ENCODE results near the gene TNNT3. TPM values are rescaled to one million over a fixed set of nuclear protein-coding genes. Genes with fewer than 3 reads are reported as not detected.

Gene TNNT3
- total RNA-seq, 1 donor from 2014 or later = 10.1 TPM

DNA sequence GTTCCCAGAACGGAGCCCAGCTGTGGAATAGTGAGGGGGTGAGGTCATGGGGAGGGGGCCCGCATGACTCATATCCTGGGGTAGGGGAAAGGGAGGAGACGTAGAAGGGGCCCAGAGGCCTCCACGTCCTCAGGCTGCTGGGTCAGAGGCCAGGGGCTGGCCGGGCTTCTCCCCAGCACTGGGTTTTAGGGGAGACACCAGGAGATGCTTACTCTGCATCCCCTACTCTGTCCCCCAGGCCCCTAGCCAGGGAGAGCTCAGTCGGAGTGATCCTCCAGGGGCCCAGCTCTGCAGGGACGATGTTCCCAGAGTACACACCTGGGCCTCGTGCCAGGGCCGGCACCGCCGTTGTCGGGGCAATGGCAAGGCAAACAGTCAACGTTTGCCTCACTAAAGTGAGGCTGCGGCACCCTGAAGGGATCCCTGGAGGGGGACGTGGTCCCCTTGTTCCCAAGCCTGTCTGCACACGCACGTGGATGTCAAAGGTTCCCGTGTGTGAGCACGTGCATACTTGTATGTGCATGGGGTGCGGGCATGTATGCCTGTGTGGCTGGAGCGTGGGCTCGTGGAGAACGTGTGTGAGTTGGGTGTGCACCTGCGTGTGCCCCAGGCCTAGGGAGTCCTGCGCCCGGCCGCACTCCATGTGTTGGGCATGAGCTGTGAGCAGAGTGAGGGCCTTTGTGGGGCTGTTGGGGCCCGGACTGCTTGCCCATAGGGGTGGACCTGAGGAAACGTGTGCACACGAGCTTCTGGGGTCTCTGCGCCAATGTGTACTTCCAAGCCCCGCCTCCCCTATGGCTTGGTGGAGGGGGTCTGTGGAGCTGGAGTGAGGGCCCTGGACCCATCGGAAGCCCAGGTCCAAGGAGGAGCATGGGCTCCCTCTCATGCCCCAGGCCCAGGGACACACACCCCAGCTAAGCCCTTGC, 42.0 kb upstream of the TNNT3 start:
- intact Hi-C loops (cut with DNase I) = loop anchor here (5.0 kb wide), 1 partner anchor 125 kb away; the partner anchor contains the start of gene IFITM10

DNA sequence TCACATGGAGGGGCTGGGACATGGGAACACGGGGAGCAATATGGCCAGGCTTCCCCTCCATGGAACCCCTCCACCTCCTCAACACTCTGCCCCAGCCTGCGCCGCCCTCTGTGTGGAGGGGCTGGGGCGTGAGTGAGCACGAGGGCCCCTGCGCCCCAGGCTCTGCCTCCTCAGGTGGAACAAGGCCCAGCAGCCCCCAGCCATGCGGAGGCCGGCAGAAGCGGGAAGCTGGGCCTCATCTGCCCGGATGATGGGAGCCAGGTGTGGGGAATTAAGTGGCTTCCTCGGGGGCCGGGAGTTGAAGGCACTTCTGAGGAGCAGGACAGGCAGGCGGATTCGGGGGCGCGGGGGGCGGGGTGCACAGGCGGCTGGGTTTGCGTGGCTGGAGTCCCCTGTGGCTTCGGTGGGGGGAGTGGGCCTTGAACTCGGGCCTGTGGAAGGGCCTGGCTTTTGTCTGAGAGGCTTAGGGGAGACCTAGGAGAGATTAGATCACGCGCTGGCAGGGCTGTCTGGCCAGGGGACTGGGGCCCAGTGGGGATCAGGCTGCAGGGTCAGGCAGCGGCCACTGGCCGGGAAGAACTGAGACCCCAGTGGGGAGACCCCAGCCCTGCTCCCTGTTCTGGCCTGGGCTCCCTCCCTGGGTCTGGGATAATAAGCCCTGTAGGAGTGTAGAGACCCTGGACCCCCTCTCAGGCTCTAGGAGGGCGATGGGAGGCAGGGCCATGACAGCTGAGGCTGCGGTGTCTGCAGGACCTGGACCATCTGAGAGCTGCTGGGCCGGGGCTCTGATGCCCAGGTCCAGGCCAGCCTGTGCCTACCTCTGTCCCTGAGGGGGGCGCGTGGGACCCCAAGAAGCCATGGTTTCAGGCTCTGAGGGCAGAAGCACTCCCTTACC, 41.1 kb upstream of the TNNT3 start:
- Histone ChIP-seq H3K27ac (peak overlapping the region; percentile 87 to 91), H3K4me1 (peaks cover 7 to 47% of the 10 kb centered on the region in 2 donors)
- intact Hi-C loops (cut with DNase I) = loop anchor here (5.0 kb wide), 1 partner anchor 126 kb away; the partner anchor contains the start of gene IFITM10

More for the DNA sequence above, 42.0 kb upstream of the TNNT3 start:
- DNase-seq (ENCODE audit: low spot score in 2 of 2) = peak in 1 of 2 donors; percentile 82
- Histone ChIP-seq H3K9me3 (no peaks in the 10 kb centered on the region), H3K27ac (peak overlapping the region; percentile 87 to 91), H3K27me3 (no peaks in the 10 kb centered on the region), H3K4me3 (peak overlapping the region in 1 of 2 donors; percentile 20), H3K4me1 (peaks cover 13 to 47% of the 10 kb centered on the region in 2 donors), H3K36me3 (no peaks in the 10 kb centered on the region)
- TF ChIP-seq, protein P1, sequence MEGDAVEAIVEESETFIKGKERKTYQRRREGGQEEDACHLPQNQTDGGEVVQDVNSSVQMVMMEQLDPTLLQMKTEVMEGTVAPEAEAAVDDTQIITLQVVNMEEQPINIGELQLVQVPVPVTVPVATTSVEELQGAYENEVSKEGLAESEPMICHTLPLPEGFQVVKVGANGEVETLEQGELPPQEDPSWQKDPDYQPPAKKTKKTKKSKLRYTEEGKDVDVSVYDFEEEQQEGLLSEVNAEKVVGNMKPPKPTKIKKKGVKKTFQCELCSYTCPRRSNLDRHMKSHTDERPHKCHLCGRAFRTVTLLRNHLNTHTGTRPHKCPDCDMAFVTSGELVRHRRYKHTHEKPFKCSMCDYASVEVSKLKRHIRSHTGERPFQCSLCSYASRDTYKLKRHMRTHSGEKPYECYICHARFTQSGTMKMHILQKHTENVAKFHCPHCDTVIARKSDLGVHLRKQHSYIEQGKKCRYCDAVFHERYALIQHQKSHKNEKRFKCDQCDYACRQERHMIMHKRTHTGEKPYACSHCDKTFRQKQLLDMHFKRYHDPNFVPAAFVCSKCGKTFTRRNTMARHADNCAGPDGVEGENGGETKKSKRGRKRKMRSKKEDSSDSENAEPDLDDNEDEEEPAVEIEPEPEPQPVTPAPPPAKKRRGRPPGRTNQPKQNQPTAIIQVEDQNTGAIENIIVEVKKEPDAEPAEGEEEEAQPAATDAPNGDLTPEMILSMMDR (IDR thresholded peaks at IDR 0.05) = no peak

DNA sequence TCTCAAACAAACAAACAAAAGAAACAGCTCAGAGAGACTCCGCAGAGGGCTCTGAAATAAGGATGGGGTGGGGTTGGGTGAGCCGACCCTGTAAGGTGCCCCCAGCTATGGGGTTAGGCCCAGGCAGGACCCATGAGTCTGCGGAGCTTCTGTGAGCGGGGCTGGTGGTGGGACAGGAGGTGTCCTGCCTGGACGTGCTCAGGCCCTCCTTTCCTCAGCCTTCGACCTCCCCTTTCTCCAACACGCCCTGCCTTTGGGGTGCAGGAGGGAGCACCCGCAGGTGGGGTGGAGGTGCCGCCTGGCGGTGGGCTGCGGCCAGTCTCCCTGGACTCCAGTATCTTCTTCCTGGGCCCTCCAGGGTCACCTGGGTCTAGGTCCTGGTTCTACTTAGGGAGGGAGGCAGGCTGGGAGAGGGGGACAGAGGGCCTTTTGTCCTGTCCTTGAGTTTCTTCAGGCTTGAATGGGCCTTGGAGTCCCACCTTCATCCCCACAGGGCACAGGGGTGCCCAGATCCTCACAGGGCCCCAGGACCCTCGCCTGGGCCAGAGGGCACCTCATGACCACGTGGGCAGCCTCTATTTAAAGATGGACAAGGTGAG, 40.1 kb upstream of the TNNT3 start:
- Histone ChIP-seq H3K4me1 (peaks cover 7 to 47% of the 10 kb centered on the region in 2 donors), H3K27ac (peak overlapping the region; percentile 87 to 91), H3K4me3 (no peak overlapping the region), H3K27me3 (no peaks in the 10 kb centered on the region), H3K9me3 (no peaks in the 10 kb centered on the region), H3K36me3 (peaks cover 5 to 17% of the 10 kb centered on the region in 2 donors)
- DNase-seq (ENCODE audit: low spot score in 2 of 2) = no peak
- intact Hi-C loops (cut with DNase I) = loop anchor here (5.0 kb wide), 1 partner anchor 127 kb away; the partner anchor contains the start of gene IFITM10
- TF ChIP-seq, protein P1 (IDR thresholded peaks at IDR 0.05) = no peak

More for the DNA sequence above, 41.1 kb upstream of the TNNT3 start:
- Histone ChIP-seq H3K9me3 (no peaks in the 10 kb centered on the region), H3K27me3 (no peaks in the 10 kb centered on the region), H3K36me3 (peaks cover 0 to 8% of the 10 kb centered on the region in 2 donors), H3K4me3 (no peak overlapping the region)
- DNase-seq (ENCODE audit: low spot score in 2 of 2) = peak in 1 of 2 donors; percentile 62
- TF ChIP-seq, protein P1 (IDR thresholded peaks at IDR 0.05) = no peak

DNA sequence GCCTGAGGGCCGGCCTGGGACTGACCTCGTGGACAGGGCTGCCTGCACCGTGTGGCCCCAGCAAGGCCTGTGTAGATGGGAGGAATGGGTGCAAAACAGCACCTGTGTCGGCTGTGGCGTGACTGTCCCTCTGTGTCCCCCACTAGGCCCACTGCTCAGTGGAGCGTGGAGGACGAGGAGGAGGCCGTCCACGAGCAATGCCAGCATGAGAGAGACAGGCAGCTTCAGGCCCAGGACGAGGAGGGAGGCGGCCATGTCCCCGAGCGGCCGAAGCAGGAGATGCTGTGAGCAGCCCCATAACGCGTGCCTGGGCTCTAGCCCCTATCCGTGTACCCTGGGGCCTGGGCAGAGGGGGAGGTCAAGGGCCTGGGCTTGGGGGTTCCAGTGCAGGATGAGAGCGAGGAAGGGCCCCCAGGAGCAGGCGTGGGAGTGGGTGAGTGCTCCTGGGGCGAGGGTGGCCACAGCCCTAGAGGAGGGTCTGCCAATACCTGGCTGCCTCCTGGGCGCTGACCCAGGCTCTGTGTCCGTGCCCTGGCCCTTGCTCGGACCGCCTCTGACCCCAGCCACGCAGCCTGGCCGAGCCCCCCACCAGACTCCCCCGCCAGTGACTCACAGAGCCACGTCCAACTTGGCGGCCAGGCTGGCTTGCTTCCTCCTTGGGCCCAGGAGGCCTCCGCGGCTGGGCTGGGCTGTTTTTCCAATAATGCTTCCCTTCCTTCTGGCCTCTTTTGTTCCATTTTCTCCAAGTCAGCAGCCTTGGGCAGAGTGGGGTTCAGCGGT, 39.4 kb upstream of the TNNT3 start:
- Histone ChIP-seq H3K27ac (peak overlapping the region; percentile 87 to 91), H3K4me3 (no peak overlapping the region), H3K36me3 (peaks cover 9 to 20% of the 10 kb centered on the region in 2 donors), H3K27me3 (no peaks in the 10 kb centered on the region), H3K9me3 (no peaks in the 10 kb centered on the region), H3K4me1 (peaks cover 7 to 44% of the 10 kb centered on the region in 2 donors)
- peak in 1 of 2 donors; percentile 87 for DNase-seq (ENCODE audit: low spot score in 2 of 2)
- TF ChIP-seq, protein P1 (IDR thresholded peaks at IDR 0.05) = no peak
- intact Hi-C loops (cut with DNase I) = loop anchor here (5.0 kb wide), 4 partner anchors 37 to 272 kb away; partner anchors contain the start of genes IFITM10, SYT8 and TNNT3
